Ishikawa (cell line): ENCODE measurements around the gene RPL27A.

Experiments
- CEBPB ChIP-seq: IDR thresholded peaks from 2 replicates; pipeline ENCODE4 v1.6.1; 2012
- CREB1 ChIP-seq: IDR thresholded peaks from 2 replicates; pipeline ENCODE4 v1.6.1; 2012; ENCODE audit warnings: low read depth
- EGR1 ChIP-seq: IDR thresholded peaks from 2 replicates; pipeline ENCODE4 v1.6.1; 2012
- EP300 ChIP-seq: IDR thresholded peaks from 2 replicates; pipeline ENCODE4 v1.6.1; 2012; ENCODE audit warnings: borderline replicate concordance
- FOXM1 ChIP-seq: IDR thresholded peaks from 2 replicates; pipeline ENCODE4 v1.6.1; 2012; ENCODE audit warnings: low read depth, borderline replicate concordance
- MAX ChIP-seq: IDR thresholded peaks from 2 replicates; pipeline ENCODE4 v1.6.1; 2012
- NFIC ChIP-seq: IDR thresholded peaks from 2 replicates; pipeline ENCODE4 v1.6.1; 2012
- RAD21 ChIP-seq: IDR thresholded peaks from 2 replicates; pipeline ENCODE4 v1.6.1; 2012; ENCODE audit warnings: low read depth
- REST ChIP-seq: IDR thresholded peaks from 2 replicates; pipeline ENCODE4 v1.6.1; 2012; ENCODE audit warnings: low read depth, mild to moderate bottlenecking
- TAF1 ChIP-seq: IDR thresholded peaks from 2 replicates; pipeline ENCODE4 v1.6.1; 2012; ENCODE audit warnings: low read depth, mild to moderate bottlenecking
- TCF12 ChIP-seq: IDR thresholded peaks from 2 replicates; pipeline ENCODE4 v1.6.1; 2012; ENCODE audit warnings: low read depth
- TEAD4 ChIP-seq: IDR thresholded peaks from 2 replicates; pipeline ENCODE4 v1.6.1; 2012
- USF1 ChIP-seq: IDR thresholded peaks from 2 replicates; pipeline ENCODE4 v1.6.1; 2012
- YY1 ChIP-seq: IDR thresholded peaks from 2 replicates; pipeline ENCODE4 v1.6.1; 2012; ENCODE audit warnings: low read depth

DNA sequence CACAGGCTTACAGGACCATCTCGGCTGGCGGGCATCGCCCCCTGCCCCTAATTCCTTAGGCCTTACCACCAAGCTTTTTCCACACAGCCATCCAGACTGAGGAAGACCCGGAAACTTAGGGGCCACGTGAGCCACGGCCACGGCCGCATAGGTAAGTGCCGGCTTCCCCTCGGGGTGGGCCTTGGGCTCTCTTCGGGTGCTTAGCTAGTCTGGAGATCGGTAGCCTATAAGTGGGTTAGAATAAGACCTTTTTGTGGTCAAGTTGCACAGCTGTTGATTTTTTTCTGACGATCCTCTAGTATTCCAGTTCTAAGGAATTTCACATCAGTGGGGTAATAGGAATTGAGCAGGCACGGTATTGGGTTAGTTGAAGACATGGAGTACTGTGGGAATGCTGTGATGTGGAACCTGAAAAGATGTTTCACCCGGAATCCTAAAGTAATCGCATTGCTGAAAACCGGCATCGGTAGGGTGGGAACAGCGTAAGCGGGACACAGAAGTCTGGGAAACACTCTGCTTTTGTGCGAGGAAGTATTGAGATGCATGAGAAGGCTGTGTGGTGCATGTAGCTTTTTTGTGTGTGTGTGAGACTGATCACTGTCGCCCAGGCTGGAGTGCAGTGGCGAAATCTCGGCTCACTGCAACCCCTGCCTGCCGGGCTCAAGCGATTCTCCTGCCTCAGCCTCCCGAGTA lies 669 bp downstream of the RPL27A start:
- TF ChIP-seq FOXM1 (no peak), EGR1 (no peak), TAF1 (no peak), MAX (no peak), RAD21 (no peak), USF1 (no peak), TCF12 (0 out of 2 replicates have a peak, but pooled peaks have one; percentile 4), CREB1 (no peak), REST (0 out of 2 replicates have a peak, but pooled peaks have one; percentile 8), CEBPB (no peak), TEAD4 (no peak), EP300 (no peak), YY1 (no peak), NFIC (no peak)
